Measurements from ENCODE around the gene CAPZA2. TPM values are rescaled to one million over a fixed set of nuclear protein-coding genes. Genes with fewer than 3 reads are reported as not detected.

CAPZA2 gene
- total and polyA plus RNA-seq, 9 of the 15 experiments (the other 6 are each of a cell fraction or from before 2014, with no cell fraction given), result 67.0 to 524 (median 176) TPM

- H3K36me3 ChIP-seq (ENCODE audit: control insufficient read depth, insufficient read depth, low read length), result peaks cover 83% of the 10 kb centered on the region
- CTCF ChIA-PET (ENCODE audit: low intra/inter-chr PET ratio), result no interaction called here
Observed at GRCh38 chr7:116912269-116912909, 50.0 kb downstream of the CAPZA2 start.

More at GRCh38 chr7:116912269-116912909, 50.0 kb downstream of the CAPZA2 start:
- intact Hi-C loops (cut with micrococcal nuclease) (no loop called here), in situ Hi-C loops (cut with MboI) (no loop called here)
- Histone ChIP-seq H3K9me1 (ENCODE audit: control insufficient read depth, insufficient read depth, low read length) (no peaks in the 10 kb centered on the region), H3K27me3 (ENCODE audit: control insufficient read depth in 2 of 2, insufficient read depth in 2 of 2, low read length in 2 of 2) (no peaks in the 10 kb centered on the region), H3K79me2 (ENCODE audit: control insufficient read depth, insufficient read depth, low read length) (no peaks in the 10 kb centered on the region), H3K9ac (ENCODE audit: insufficient read depth in 1 of 2, low read depth in 2 of 2, low read length in 2 of 2) (no peak overlapping the region), H2AFZ (ENCODE audit: low read depth, low read length) (no peak overlapping the region), H3K4me3 (no peak overlapping the region), H3K27ac (ENCODE audit: extremely low read depth, low read depth, low read length) (no peak overlapping the region), H3K9me3 (replicated peaks; ENCODE audit: control insufficient read depth, insufficient read depth, low read depth, low read length) (no peaks in the 10 kb centered on the region), H3K4me2 (ENCODE audit: insufficient read depth, low read length) (no peak overlapping the region), H3K4me1 (replicated peaks in 1 of 2; ENCODE audit: control insufficient read depth in 2 of 2, insufficient read depth in 2 of 2, low read length in 2 of 2) (no peaks in the 10 kb centered on the region), H4K20me1 (replicated peaks; ENCODE audit: control insufficient read depth, insufficient read depth, low read length) (no peaks in the 10 kb centered on the region)
- POLR2A ChIA-PET, result interaction anchor here (0.7 kb wide), 1 partner anchor 58 kb away, joined by 3 read pairs; no protein-coding TSS in a partner anchor
- no TSS peak for BruUV-seq (replicated peaks)
- FAIRE-seq (no peak), DNase-seq (ENCODE audit: extremely low read depth in 1 of 4, low spot score in 3 of 4) (no peak), ATAC-seq (no peak)
- WGBS (ENCODE audit: insufficient coverage, low coverage, missing lambda C conversion rate), result 100% methylated on average over 1 of the region's 1 CpG
- no peak for TF ChIP-seq ARID3B (CRISPR knock-in tag; IDR thresholded peaks at IDR 0.05; ENCODE audit: borderline replicate concordance)
- TF ChIP-seq ZNF764 (CRISPR knock-in tag; IDR thresholded peaks at IDR 0.05; ENCODE audit: low read depth), result no peak
- no peak for TF ChIP-seq ZFP1 (CRISPR knock-in tag; IDR thresholded peaks at IDR 0.05)
- no peak for TF ChIP-seq TCF15 (CRISPR knock-in tag; IDR thresholded peaks at IDR 0.05)
- no peak for TF ChIP-seq ZSCAN32 (CRISPR knock-in tag; IDR thresholded peaks at IDR 0.05)
- TF ChIP-seq MXI1 (IDR thresholded peaks at IDR 0.05; ENCODE audit: low read depth, low read length), result no peak
- no peak for TF ChIP-seq ZNF140 (CRISPR knock-in tag; IDR thresholded peaks at IDR 0.05)
- TF ChIP-seq RB1 (IDR thresholded peaks at IDR 0.05; ENCODE audit: low read depth), result no peak
- TF ChIP-seq ZNF766 (CRISPR knock-in tag; conservative IDR thresholded peaks at IDR 0.05), result no peak

All from K562 (cell line).